Heart right ventricle (tissue), 16 donors: Measurements from ENCODE around the gene TNFRSF21. TPM values are rescaled to one million over a fixed set of nuclear protein-coding genes. Genes with fewer than 3 reads are reported as not detected.

Source experiments
- ATAC-seq, 8 donors: fragments of 200-7000 bp; cut with Tn5 transposase; one replicate each; pipeline ENCODE4 v1.9.1; 2020; ENCODE audit warnings: mild to moderate bottlenecking in 8 of 8, moderate library complexity in 8 of 8, moderate number of reproducible peaks in 1 of 8
- DNase-seq, 2 donors: peaks; one replicate each; pipeline ENCODE4 v3.0.0-alpha.2; 2020
- H3K27ac ChIP-seq, 10 donors: fragments of 200-600 bp; sonication (generic) in 2 of 10; one replicate each; pipeline versions ENCODE4 v1.5.0 to v1.8.0; 2020 to 2022; ENCODE audit warnings: mild to moderate bottlenecking in 3 of 10
- H3K27me3 ChIP-seq, 7 donors: fragments of 200-600 bp; one replicate each; pipeline ENCODE4 v1.8.0; 2021 to 2022; ENCODE audit warnings: mild to moderate bottlenecking in 2 of 7
- H3K36me3 ChIP-seq, 9 donors: fragments of 200-600 bp; sonication (generic) in 1 of 9; one replicate each; pipeline versions ENCODE4 v1.5.0 to v1.8.0; 2020 to 2022; ENCODE audit warnings: mild to moderate bottlenecking in 2 of 9
- H3K4me1 ChIP-seq, 9 donors: fragments of 200-600 bp; sonication (generic) in 1 of 9; one replicate each; pipeline versions ENCODE4 v1.5.0 to v1.8.0; 2020 to 2022; ENCODE audit warnings: mild to moderate bottlenecking in 4 of 9
- H3K4me3 ChIP-seq, 10 donors: fragments of 200-600 bp; sonication (generic) in 2 of 10; one replicate each; pipeline versions ENCODE4 v1.5.0 to v1.8.0; 2020 to 2022; ENCODE audit warnings: mild to moderate bottlenecking in 7 of 10, moderate library complexity in 2 of 10
- H3K9me3 ChIP-seq, 11 donors: fragments of 200-600 bp in 10 of 11; sonication (generic) in 2 of 11; one replicate each; pipeline versions ENCODE4 v1.5.0 to v1.8.0; 2013 to 2022; ENCODE audit warnings: mild to moderate bottlenecking in 2 of 11, control low read depth in 1 of 11, moderate library complexity in 1 of 11
- WGBS, 2 donors: extraction: QIAGEN DNeasy Blood & Tissue Kit; methylation state at CpG; one replicate each; pipeline ENCODE4 v1.1.7; 2013; ENCODE audit warnings: inconsistent platforms in 1 of 2; 5-methylcytosine and 5-hydroxymethylcytosine counted together
- intact Hi-C, 10 donors: fragments of 100-400 bp; cut with DNase I; formaldehyde crosslinking; loops; one replicate each; pipeline versions ENCODE4 v1.11.1 to v1.14.2; 2022
- polyA plus RNA-seq, 2 donors: library from polyadenylated mRNA; stranded (reverse); fragments of 200-250 nt; gene quantifications; one replicate each; pipeline ENCODE4 v1.2.3, GENCODE V29; 2013
- total RNA-seq, 10 donors: library from RNA; stranded (reverse); fragmentation: NEBNext Ultra II Directional in 3 of 10; extraction: Animal tissue kit (Norgen Biotek cat#: 25700) in 3 of 10; gene quantifications; one replicate each; pipeline versions ENCODE4 v1.2.1 to v1.2.4, GENCODE V29; 2021 to 2023
- TF ChIP-seq, protein P1 (sequence below), 9 donors: fragments of 200-600 bp; sonication (generic) in 2 of 9; IDR thresholded peaks; one replicate each; pipeline versions ENCODE4 v1.5.0 to v1.8.0; 2021 to 2022; ENCODE audit warnings: antibody characterized with exemption in 9 of 9, mild to moderate bottlenecking in 5 of 9, moderate library complexity in 1 of 9
- donor health status: Arrhythmogenic right ventricular cardiomyopathy.
- donor health status: ischemic (EF 13 %, LVEDD 7.1; RV severe dilation, severe dysfunction).
- donor health status: healthy with polysubstance abuse.
- donor health status: DM: no; HTN: yes; CAD: no.
- donor health status: DM: no; HTN: no; CAD: no.
- donor health status: ischemic (EF 25% LVEDD 6.9; RV normal size, moderate dysfunction).
- donor health status: ischemic (EF 25% LVEDD 5.7; RV mildly dilated, moderate dysfunction).
- donor health status: healthy.
- donor health status: DM: yes; HTN: yes; CAD: no.
- donor health status: Ischemic cardiomyopathy.
- donor health status: ischemic (EF 35%, LVEDD 5.7; RV mildly dilated, moderate dysfunction).
- donor health status: nonischemic (EF 11% LVEDD 7.7; RV severe dilation, severe dysfunction).
- donor health status: DM: yes; HTN: yes; CAD: no.
- donor health status: PGD.
- donor health status: ischemic (EF 29% LVEDD 5.4; RV normal size, mild dysfunction).
- donor health status: nonischemic (EF 23%, LVEDD 6.1; RV moderate dilation, normal function).

Gene TNFRSF21
- total and polyA plus RNA-seq, 12 donors = 3.8 to 12.8 (median 6.0) TPM

GRCh38 chr6:47242483-47243386 lies 67.0 kb downstream of the TNFRSF21 start:
- H3K4me3 ChIP-seq = no peak overlapping the region
- TF ChIP-seq, protein P1, sequence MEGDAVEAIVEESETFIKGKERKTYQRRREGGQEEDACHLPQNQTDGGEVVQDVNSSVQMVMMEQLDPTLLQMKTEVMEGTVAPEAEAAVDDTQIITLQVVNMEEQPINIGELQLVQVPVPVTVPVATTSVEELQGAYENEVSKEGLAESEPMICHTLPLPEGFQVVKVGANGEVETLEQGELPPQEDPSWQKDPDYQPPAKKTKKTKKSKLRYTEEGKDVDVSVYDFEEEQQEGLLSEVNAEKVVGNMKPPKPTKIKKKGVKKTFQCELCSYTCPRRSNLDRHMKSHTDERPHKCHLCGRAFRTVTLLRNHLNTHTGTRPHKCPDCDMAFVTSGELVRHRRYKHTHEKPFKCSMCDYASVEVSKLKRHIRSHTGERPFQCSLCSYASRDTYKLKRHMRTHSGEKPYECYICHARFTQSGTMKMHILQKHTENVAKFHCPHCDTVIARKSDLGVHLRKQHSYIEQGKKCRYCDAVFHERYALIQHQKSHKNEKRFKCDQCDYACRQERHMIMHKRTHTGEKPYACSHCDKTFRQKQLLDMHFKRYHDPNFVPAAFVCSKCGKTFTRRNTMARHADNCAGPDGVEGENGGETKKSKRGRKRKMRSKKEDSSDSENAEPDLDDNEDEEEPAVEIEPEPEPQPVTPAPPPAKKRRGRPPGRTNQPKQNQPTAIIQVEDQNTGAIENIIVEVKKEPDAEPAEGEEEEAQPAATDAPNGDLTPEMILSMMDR (IDR thresholded peaks at IDR 0.05) = no peak

DNA sequence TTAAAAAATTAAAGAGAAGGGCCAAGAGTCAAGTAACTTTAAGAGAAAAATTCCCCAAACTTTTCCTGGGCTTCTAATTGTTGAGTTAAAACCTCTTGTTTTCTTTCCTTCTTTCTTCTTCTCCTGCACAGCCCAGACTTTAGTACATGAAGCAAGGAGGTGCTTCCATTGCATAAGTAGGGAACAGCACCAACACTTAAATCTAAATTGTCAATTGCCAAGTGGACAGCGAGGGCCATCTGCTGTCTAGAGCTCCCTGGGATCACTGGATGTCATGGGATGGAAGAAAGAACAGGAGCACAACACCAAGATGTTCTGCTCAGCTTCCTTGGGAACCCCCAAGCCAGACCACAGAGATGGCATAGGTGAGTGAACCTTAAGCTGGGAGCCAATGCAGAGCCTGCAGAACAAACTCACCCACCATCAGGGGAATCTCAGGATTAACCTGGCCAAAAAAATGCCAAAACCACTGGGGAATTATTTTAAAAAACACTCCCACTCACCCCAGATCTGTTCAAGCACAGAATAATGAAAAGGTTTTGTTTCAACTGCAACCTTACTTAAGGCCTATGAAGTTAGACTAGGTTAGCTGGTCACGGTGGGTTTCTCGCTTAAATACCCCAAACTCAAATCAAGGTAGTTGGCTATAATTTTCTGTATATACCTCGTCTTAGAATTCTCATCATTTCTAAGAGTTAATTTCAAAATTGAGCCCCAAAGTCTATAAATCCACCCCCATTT lies 67.8 kb downstream of the TNFRSF21 start:
- peak overlapping the region in 5 of 10 donors; percentile 43 to 59 (median 45) for H3K27ac ChIP-seq
- no peaks in the 10 kb centered on the region for H3K36me3 ChIP-seq
- ATAC-seq (peak in 7 of 8 donors; percentile 19 to 54 (median 30)), DNase-seq (no peak)
- intact Hi-C loops = loop anchor here in 8 of 10 donors (5.0 to 10.0 kb wide), 6 partner anchors 63 to 223 kb away; partner anchors contain the start of gene TNFRSF21 (in 3 of the 8)
- H3K4me3 ChIP-seq = no peak overlapping the region
- H3K9me3 ChIP-seq = no peaks in the 10 kb centered on the region
- no peaks in the 10 kb centered on the region for H3K27me3 ChIP-seq
- H3K4me1 ChIP-seq = peaks cover 0 to 56% (median 25%) of the 10 kb centered on the region in 9 donors
- 77 to 81% methylated on average over 4 of the region's 4 CpGs for WGBS, 2 donors
- TF ChIP-seq, protein P1 (IDR thresholded peaks at IDR 0.05) = peak in 1 of 9 donors; percentile 16

More at GRCh38 chr6:47242483-47243386, 67.0 kb downstream of the TNFRSF21 start:
- peak; percentile 89 to 99 (median 95) for ATAC-seq
- peak; percentile 86 to 88 for DNase-seq
- H3K9me3 ChIP-seq = no peaks in the 10 kb centered on the region
- peak overlapping the region in 6 of 10 donors; percentile 26 to 59 (median 44) for H3K27ac ChIP-seq
- WGBS, 2 donors = 31 to 33% methylated on average over 14 of the region's 14 CpGs
- H3K36me3 ChIP-seq = no peaks in the 10 kb centered on the region
- H3K4me1 ChIP-seq = peaks cover 0 to 58% (median 34%) of the 10 kb centered on the region in 9 donors
- H3K27me3 ChIP-seq = no peaks in the 10 kb centered on the region
- intact Hi-C loops = loop anchor here in 8 of 10 donors (5.0 to 10.0 kb wide), 6 partner anchors 62 to 222 kb away; partner anchors contain the start of gene TNFRSF21 (in 3 of the 8)

DNA sequence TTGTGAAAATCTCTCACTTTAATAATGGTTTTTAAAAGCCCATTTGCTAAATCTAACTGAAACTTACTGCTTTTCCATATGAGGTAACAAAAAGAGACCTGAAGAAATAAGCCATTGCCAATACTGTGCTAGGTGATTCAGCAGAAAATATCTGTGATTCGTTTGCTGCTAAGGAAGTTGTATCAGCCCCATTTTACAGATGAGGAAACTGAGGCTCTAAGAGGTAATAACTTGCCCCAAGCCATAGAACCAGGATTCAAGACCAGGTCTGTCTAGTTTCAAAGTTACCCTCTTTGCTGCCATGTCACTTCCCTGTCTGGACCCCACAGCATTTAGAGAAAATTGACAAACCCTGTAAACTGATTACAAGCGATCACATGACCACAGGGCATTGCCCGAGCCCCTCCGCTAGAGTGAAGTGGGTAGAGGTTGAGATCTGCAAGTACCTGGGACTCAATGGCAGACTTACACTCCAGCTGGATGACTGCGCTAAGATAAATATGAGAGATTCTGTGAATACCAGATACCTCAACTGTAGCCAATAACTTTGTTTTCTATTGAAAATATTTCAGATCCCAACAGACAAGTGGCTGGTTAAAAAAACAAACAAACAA lies 69.3 kb downstream of the TNFRSF21 start:
- DNase-seq (no peak), ATAC-seq (no peak)
- TF ChIP-seq, protein P1 (IDR thresholded peaks at IDR 0.05) = no peak
- intact Hi-C loops = loop anchor here in 8 of 10 donors (5.0 to 10.0 kb wide), 6 partner anchors 64 to 224 kb away; partner anchors contain the start of gene TNFRSF21 (in 3 of the 8)
- peaks cover 0 to 56% (median 24%) of the 10 kb centered on the region in 9 donors for H3K4me1 ChIP-seq
- no peaks in the 10 kb centered on the region for H3K36me3 ChIP-seq
- no peaks in the 10 kb centered on the region for H3K27me3 ChIP-seq
- WGBS, 2 donors = 90 to 92% methylated on average over 5 of the region's 5 CpGs
- H3K9me3 ChIP-seq = no peaks in the 10 kb centered on the region
- no peak overlapping the region for H3K27ac ChIP-seq
- H3K4me3 ChIP-seq = no peak overlapping the region
